Transverse colon (tissue), 3 donors: ENCODE results near the gene HOXA3.

Experiments used
- CTCF ChIP-seq, 5 experiments: fragments of 200-600 bp in 3 of 5; fragments of 450-650 bp in 2 of 5; sonication (generic) in 3 of 5; IDR thresholded peaks; 1 replicate in 2 of 5; 2 replicates in 3 of 5; pipeline ENCODE4 v1.5.1; 2016 to 2017; ENCODE audit warnings: antibody characterized with exemption in 5 of 5, inconsistent platforms in 3 of 5, mild to moderate bottlenecking in 2 of 5, moderate library complexity in 1 of 5
- POLR2A ChIP-seq: fragments of 450-650 bp; IDR thresholded peaks from one replicate; pipeline ENCODE4 v1.6.1; 2016; ENCODE audit warnings: antibody characterized with exemption, mild to moderate bottlenecking, moderate library complexity

- TF ChIP-seq POLR2A, result no peak
- TF ChIP-seq CTCF (IDR thresholded peaks at IDR 0.05), result no peak
These were observed 16.0 kb upstream of the HOXA3 start for GRCh38 chr7:27168265-27168947.
